GM12874 (cell line): ENCODE measurements around the gene UCK1.

ENCODE experiments used
- TF ChIP-seq, protein P1 (sequence below): IDR thresholded peaks from 2 replicates; pipeline ENCODE4 v1.5.1; 2011; ENCODE audit warnings: low read depth, mild to moderate bottlenecking, control low read depth, low read length, moderate library complexity; ENCODE audit not compliant: insufficient read depth

Gene UCK1

DNA sequence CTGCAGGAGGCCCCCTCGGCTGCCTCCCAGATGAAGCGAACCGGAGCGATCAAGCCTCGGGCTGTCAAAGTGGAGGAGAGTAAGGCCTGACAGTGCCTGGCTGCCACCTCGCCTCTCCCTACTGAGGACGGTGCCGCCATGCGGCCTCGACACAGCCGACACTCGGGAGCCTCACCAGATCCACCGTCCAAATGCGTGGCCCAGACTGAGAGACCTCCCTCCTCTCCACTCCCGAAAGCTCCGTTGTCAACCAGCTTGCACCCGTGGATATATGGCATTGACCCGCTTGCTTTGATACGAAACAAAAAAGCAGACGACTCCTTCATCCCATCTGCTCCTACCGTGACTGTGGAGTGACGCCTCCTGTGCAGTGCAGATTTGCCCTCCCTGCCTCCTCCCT lies 35.3 kb downstream of the UCK1 start:
- TF ChIP-seq, protein P1, sequence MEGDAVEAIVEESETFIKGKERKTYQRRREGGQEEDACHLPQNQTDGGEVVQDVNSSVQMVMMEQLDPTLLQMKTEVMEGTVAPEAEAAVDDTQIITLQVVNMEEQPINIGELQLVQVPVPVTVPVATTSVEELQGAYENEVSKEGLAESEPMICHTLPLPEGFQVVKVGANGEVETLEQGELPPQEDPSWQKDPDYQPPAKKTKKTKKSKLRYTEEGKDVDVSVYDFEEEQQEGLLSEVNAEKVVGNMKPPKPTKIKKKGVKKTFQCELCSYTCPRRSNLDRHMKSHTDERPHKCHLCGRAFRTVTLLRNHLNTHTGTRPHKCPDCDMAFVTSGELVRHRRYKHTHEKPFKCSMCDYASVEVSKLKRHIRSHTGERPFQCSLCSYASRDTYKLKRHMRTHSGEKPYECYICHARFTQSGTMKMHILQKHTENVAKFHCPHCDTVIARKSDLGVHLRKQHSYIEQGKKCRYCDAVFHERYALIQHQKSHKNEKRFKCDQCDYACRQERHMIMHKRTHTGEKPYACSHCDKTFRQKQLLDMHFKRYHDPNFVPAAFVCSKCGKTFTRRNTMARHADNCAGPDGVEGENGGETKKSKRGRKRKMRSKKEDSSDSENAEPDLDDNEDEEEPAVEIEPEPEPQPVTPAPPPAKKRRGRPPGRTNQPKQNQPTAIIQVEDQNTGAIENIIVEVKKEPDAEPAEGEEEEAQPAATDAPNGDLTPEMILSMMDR: no peak

GRCh38 chr9:131494296-131494870 lies 36.7 kb downstream of the UCK1 start:
- TF ChIP-seq, protein P1: no peak

DNA sequence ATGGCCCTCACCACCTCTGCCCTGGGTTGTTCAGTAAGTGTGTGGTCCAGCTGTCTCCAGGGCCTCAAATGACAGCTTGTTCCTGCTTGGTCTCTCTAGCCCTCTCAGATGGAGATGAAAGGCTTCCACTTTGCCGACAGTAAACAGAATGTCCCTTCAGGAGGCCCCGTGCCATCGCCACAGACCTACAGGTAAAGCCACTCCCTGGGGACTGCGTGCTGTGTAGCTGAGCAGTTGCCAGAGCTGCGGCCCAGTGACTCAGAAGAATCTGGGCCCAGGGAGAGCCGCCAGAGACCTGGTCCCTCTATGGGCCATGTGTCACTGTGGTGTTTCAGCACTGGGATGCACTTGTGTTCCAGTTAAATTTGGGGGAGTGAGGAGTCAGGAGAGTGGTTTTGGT lies 39.0 kb downstream of the UCK1 start:
- TF ChIP-seq, protein P1: no peak

DNA sequence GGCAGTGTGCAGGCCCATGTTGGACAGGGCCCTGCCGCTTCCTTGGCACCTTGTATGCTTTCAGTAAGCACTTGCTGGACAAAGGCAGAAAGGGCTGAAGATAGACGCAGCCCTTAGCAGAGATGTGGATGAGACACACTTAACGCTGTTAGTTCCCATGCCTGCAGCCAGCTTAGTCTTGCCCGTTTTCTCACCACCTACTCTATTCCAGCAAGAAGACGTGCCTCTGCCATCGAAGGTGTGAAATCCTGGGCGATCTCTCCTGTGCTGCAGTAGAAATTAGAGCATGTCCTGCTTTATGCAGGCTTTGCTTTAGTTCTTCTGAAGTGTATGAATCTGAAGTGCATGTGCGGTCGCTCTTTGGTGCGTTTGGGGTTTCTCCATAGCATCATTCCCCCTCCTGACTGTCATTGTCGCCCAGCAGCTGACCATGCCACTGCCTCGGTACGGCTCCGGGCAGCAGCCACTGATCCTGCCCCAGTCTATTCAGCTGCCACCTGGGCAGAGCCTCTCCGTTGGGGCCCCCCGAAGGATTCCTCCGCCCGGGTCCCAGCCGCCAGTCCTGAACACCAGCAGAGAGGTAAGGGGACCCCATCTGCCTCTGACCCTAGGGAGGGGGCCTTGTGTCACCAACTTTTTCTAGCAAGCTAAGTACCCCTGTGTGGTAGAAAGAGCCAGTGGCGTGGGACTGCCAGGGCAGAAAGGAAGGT lies 39.9 kb downstream of the UCK1 start:
- TF ChIP-seq, protein P1: no peak

DNA sequence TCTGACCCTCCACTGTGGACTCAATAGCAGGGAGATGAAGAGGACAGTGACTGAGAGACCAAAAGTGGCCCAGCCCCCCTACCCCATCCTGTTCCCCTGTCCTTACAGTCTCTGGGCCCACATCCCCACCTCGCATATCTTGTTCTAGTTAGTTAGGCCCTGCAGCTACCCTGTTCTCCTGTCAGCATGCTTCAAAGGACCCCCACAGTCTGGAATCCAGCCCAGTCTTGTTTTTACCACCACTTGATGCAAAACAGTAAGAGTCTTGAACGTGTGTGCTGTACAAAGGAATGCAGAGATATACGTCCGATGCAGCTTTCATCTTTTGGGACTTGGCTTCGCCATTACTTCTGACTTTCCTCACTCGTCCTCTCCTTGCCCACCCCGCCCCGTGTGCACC lies 40.5 kb downstream of the UCK1 start:
- TF ChIP-seq, protein P1: no peak

DNA sequence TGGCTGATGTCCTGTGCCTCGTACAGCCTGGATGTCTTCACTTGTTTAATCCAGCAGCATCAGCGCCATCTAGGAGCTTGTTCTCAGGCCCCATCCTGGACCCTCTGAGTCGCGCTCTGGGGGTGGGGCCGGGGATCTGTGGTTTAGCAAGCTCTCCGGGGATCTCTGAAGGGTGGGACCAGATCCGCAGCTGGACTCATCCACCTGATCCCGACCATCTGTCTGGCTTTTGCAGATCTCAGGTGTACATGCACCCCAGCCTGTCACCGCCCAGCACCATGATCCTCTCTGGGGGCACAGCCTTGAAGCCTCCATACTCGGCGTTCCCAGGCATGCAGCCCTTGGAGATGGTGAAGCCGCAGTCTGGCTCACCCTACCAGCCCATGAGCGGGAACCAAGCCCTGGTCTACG lies 43.4 kb downstream of the UCK1 start:
- TF ChIP-seq, protein P1: no peak

DNA sequence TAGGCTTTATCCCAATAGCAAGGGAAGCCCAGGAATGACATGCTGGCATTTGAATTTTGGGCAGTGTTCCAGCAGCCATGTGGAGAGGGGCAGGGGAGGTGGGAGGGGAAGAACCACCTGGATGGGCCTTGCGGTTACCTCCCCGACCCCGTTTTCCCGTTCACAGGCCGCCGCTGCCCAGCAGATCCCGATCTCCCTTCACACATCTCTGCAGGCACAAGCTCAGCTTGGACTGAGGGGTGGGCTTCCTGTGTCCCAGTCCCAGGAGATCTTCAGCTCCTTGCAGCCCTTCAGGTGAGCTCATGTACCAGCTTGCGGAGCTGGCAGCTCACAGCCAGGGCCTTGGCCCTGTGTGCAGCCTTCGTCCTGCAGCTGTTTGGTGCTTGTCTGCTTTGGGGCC lies 44.1 kb downstream of the UCK1 start:
- TF ChIP-seq, protein P1: no peak
